Brain pericyte (primary cell): ENCODE measurements around the gene VMO1.
A peak's percentile ranks its signal among the peaks of the same experiment; 100 is the strongest.

Experiments used
- DNase-seq: peaks from one replicate; pipeline ENCODE4 v3.0.0-alpha.2; 2012; ENCODE audit warnings: low read depth, low spot score

VMO1 gene

GRCh38 chr17:4800462-4801196 is 14.5 kb upstream of the VMO1 start:
- DNase-seq, result no peak

GRCh38 chr17:4796552-4796920 is 10.4 kb upstream of the VMO1 start:
- no peak for DNase-seq

- DNase-seq, result no peak
Observed at GRCh38 chr17:4795168-4795567, 9.0 kb upstream of the VMO1 start.

- DNase-seq, result no peak
Observed at GRCh38 chr17:4790705-4791088, 4.5 kb upstream of the VMO1 start.

- peak; percentile 39 for DNase-seq
Observed at GRCh38 chr17:4789951-4790704, 4.0 kb upstream of the VMO1 start.

- DNase-seq, result no peak
Observed at GRCh38 chr17:4789701-4789950, 3.5 kb upstream of the VMO1 start.

GRCh38 chr17:4788807-4789700 is 2.9 kb upstream of the VMO1 start, which contains the start of gene GLTPD2:
TSS of gene GLTPD2 (plus strand) at chr17:4788964. CDS start at chr17:4789012, 48 bp downstream.
- no peak for DNase-seq

GRCh38 chr17:4788159-4788806 is 2.1 kb upstream of the VMO1 start:
- DNase-seq, result no peak

- no peak for DNase-seq
Observed at GRCh38 chr17:4786516-4786915, 352 bp upstream of the VMO1 start.

- no peak for DNase-seq
Observed at GRCh38 chr17:4785311-4786105, 656 bp downstream of the VMO1 start.

- DNase-seq, result no peak
Observed at GRCh38 chr17:4782652-4783051, 3.5 kb downstream of the VMO1 start.

GRCh38 chr17:4780325-4780955 is 5.7 kb downstream of the VMO1 start:
- DNase-seq, result no peak

GRCh38 chr17:4777969-4778760 is 8.0 kb downstream of the VMO1 start:
- no peak for DNase-seq

GRCh38 chr17:4772235-4772613 is 13.9 kb downstream of the VMO1 start:
- no peak for DNase-seq

GRCh38 chr17:4771519-4772234 is 14.5 kb downstream of the VMO1 start, which contains the start of gene TM4SF5:
TSS of gene TM4SF5 (plus strand) at chr17:4771886. CDS start at chr17:4771923, 37 bp downstream.
- no peak for DNase-seq

GRCh38 chr17:4769628-4770027 is 16.5 kb downstream of the VMO1 start:
- DNase-seq, result no peak

GRCh38 chr17:4768298-4768697 is 17.9 kb downstream of the VMO1 start:
- DNase-seq, result no peak

GRCh38 chr17:4766723-4767122 is 19.4 kb downstream of the VMO1 start:
- DNase-seq, result no peak

- DNase-seq, result no peak
Observed at GRCh38 chr17:4766201-4766600, 20.0 kb downstream of the VMO1 start.
